DND-41 (cell line): ENCODE results near the gene SCAF8.
"Not testable (repeated sequence)": the region's sequence is repeated elsewhere in the genome, so short reads cannot be mapped to it uniquely, and the experiment has no call there.

Source experiments
- ATAC-seq: fragments of 200-7000 bp; cut with Tn5 transposase; 3 replicates; pipeline ENCODE4 v1.9.1; 2021; ENCODE audit warnings: low read depth; ENCODE audit not compliant: insufficient read depth
- DNase-seq: peaks from one replicate; pipeline ENCODE4 v3.0.0-alpha.2; 2020
- H2AFZ ChIP-seq: 2 replicates; pipeline ENCODE4 v1.6.0; 2012; ENCODE audit warnings: low read depth, low read length
- H3K27ac ChIP-seq: 2 replicates; pipeline ENCODE4 v1.5.1; 2012; ENCODE audit warnings: low read length, inconsistent platforms
- H3K27me3 ChIP-seq: fragments of 200-600 bp; sonication (generic); 2 replicates; pipeline ENCODE4 v1.6.0; 2012; ENCODE audit warnings: low read length, mild to moderate bottlenecking, inconsistent platforms; ENCODE audit not compliant: insufficient read depth, poor library complexity
- H3K36me3 ChIP-seq: 2 replicates; pipeline ENCODE4 v1.5.1; 2012; ENCODE audit warnings: low read length, inconsistent platforms; ENCODE audit not compliant: insufficient read depth
- H3K4me1 ChIP-seq: 2 replicates; pipeline ENCODE4 v1.5.1; 2012; ENCODE audit warnings: mild to moderate bottlenecking, low read length; ENCODE audit not compliant: insufficient read depth
- H3K4me2 ChIP-seq: 2 replicates; pipeline ENCODE4 v1.6.0; 2012; ENCODE audit warnings: mild to moderate bottlenecking, moderate library complexity, low read length, inconsistent platforms; ENCODE audit not compliant: insufficient read depth
- H3K4me3 ChIP-seq, 2 experiments: fragments of 200-600 bp in 1 of 2; shearing (Covaris generic) in 1 of 2; 2 replicates each; pipeline ENCODE4 v1.5.1; 2012 to 2016; ENCODE audit warnings: inconsistent platforms in 2 of 2, low read length in 2 of 2, mild to moderate bottlenecking in 2 of 2, low read depth in 1 of 2, moderate library complexity in 1 of 2
- H3K79me2 ChIP-seq: 2 replicates; pipeline ENCODE4 v1.6.0; 2012; ENCODE audit warnings: low read length, inconsistent platforms; ENCODE audit not compliant: insufficient read depth
- H3K9ac ChIP-seq: 2 replicates; pipeline ENCODE4 v1.6.0; 2012; ENCODE audit warnings: low read depth, mild to moderate bottlenecking, inconsistent platforms, low read length, moderate library complexity
- H3K9me3 ChIP-seq: 2 replicates; pipeline ENCODE4 v1.5.1; 2012; ENCODE audit warnings: low read length, moderate library complexity, mild to moderate bottlenecking, inconsistent platforms; ENCODE audit not compliant: insufficient read depth, severe bottlenecking
- H4K20me1 ChIP-seq: 2 replicates; pipeline ENCODE4 v1.6.0; 2012; ENCODE audit warnings: low read length; ENCODE audit not compliant: insufficient read depth
- EZH2 ChIP-seq: IDR thresholded peaks from 3 replicates; pipeline ENCODE4 v1.6.1; 2012; ENCODE audit warnings: borderline replicate concordance, low read depth, mild to moderate bottlenecking, moderate library complexity, low read length, inconsistent platforms; ENCODE audit not compliant: severe bottlenecking
- TF ChIP-seq, protein P1 (sequence below): IDR thresholded peaks from 2 replicates; pipeline ENCODE4 v1.5.1; 2012; ENCODE audit warnings: borderline replicate concordance, low read length, moderate library complexity, mild to moderate bottlenecking; ENCODE audit not compliant: poor library complexity, severe bottlenecking; ENCODE audit errors: extremely low read depth

The SCAF8 gene

DNA sequence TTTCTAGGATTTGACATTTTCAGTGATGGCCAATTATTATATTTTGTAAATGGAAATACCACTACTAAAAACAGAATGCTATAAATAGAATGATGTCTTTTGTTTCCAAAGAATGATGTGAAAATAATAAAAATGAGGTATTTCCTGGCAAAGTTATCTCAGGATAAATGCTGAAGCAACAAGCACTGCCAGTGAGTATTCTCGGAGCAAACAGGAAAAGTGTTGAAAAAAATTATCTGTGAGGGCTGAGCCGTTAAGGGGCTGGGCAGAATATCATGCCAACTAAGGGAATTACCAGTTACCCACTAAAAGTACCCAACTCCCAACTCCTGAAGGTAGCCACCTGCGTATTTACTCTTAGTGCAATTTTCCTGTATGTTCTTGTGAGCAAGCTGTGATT lies 23.6 kb upstream of the SCAF8 start:
- no peaks in the 10 kb centered on the region for H4K20me1 ChIP-seq
- H3K4me3 ChIP-seq: no peak overlapping the region
- no peak overlapping the region for H3K4me2 ChIP-seq
- no peak overlapping the region for H2AFZ ChIP-seq
- H3K9ac ChIP-seq: no peak overlapping the region
- TF ChIP-seq EZH2: no peak
- TF ChIP-seq, protein P1, sequence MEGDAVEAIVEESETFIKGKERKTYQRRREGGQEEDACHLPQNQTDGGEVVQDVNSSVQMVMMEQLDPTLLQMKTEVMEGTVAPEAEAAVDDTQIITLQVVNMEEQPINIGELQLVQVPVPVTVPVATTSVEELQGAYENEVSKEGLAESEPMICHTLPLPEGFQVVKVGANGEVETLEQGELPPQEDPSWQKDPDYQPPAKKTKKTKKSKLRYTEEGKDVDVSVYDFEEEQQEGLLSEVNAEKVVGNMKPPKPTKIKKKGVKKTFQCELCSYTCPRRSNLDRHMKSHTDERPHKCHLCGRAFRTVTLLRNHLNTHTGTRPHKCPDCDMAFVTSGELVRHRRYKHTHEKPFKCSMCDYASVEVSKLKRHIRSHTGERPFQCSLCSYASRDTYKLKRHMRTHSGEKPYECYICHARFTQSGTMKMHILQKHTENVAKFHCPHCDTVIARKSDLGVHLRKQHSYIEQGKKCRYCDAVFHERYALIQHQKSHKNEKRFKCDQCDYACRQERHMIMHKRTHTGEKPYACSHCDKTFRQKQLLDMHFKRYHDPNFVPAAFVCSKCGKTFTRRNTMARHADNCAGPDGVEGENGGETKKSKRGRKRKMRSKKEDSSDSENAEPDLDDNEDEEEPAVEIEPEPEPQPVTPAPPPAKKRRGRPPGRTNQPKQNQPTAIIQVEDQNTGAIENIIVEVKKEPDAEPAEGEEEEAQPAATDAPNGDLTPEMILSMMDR: no peak
- H3K79me2 ChIP-seq: no peaks in the 10 kb centered on the region
- no peaks in the 10 kb centered on the region for H3K27me3 ChIP-seq
- DNase-seq: no peak
- H3K4me1 ChIP-seq: no peaks in the 10 kb centered on the region
- no peak overlapping the region for H3K27ac ChIP-seq
- ATAC-seq: no peak
- H3K9me3 ChIP-seq: no peaks in the 10 kb centered on the region
- H3K36me3 ChIP-seq: no peaks in the 10 kb centered on the region

DNA sequence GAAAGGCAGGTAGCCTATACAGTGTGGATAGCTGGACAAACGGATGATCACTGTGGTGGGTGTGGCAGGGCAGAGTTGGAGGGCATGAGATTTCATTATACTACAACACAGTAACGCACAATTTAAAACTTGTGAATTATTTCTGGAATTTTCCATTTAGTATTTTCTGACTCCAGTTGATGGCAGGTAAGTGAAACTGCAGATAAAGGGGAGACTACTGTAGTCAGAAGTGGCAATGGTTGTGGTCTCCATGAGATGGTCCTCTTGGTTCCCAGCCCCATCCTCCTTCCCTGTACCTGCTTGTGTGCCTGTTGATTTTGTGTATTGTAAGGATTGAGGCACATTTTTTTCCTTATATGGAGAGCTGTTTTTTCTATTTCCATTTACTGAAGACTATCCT lies 22.5 kb upstream of the SCAF8 start:
- H3K36me3 ChIP-seq: no peaks in the 10 kb centered on the region
- H3K79me2 ChIP-seq: no peaks in the 10 kb centered on the region
- no peaks in the 10 kb centered on the region for H3K9me3 ChIP-seq
- no peak for DNase-seq
- H3K27ac ChIP-seq: no peak overlapping the region
- no peak for ATAC-seq
- TF ChIP-seq EZH2: no peak
- TF ChIP-seq, protein P1: no peak
- no peak overlapping the region for H3K9ac ChIP-seq
- H2AFZ ChIP-seq: no peak overlapping the region
- no peak overlapping the region for H3K4me2 ChIP-seq
- no peaks in the 10 kb centered on the region for H4K20me1 ChIP-seq
- H3K27me3 ChIP-seq: no peaks in the 10 kb centered on the region
- no peak overlapping the region for H3K4me3 ChIP-seq
- no peaks in the 10 kb centered on the region for H3K4me1 ChIP-seq

- DNase-seq: no peak
- Histone ChIP-seq H3K27me3 (no peaks in the 10 kb centered on the region), H3K9me3 (no peaks in the 10 kb centered on the region), H3K4me3 (no peak overlapping the region), H3K4me1 (no peaks in the 10 kb centered on the region), H4K20me1 (no peaks in the 10 kb centered on the region), H3K36me3 (no peaks in the 10 kb centered on the region), H3K79me2 (no peaks in the 10 kb centered on the region), H3K4me2 (no peak overlapping the region), H3K9ac (no peak overlapping the region), H2AFZ (no peak overlapping the region), H3K27ac (no peak overlapping the region)
- no peak for TF ChIP-seq EZH2
- TF ChIP-seq, protein P1: no peak
- ATAC-seq: no peak
Observed at GRCh38 chr6:154715446-154715845, 17.8 kb upstream of the SCAF8 start.

DNA sequence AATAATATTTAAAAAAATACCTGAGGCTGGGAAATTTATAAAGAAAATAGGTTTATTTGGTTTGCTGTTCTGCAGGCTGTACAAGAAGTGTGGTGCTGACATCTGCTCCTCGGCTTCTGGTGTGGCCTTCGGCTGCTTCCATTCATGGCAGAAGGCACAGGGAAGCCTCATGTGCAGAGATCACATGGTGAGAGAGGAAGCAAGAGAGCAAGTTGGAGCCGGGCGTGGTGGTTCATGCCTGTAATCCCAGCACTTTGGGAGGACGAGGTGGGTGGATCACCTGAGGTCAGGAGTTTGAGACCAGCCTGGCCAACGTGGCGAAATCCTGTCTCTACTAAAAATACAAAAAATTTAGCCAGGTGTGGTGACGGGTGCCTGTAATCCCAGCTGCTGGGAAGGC lies 16.9 kb upstream of the SCAF8 start:
- not testable (repeated sequence) for H2AFZ ChIP-seq, H3K27me3 ChIP-seq, H4K20me1 ChIP-seq, H3K36me3 ChIP-seq, H3K9ac ChIP-seq, DNase-seq, H3K79me2 ChIP-seq, H3K4me2 ChIP-seq, H3K27ac ChIP-seq, H3K4me3 ChIP-seq, H3K9me3 ChIP-seq, H3K4me1 ChIP-seq, ATAC-seq
